ENCODE data around the gene NEO1.

DNA sequence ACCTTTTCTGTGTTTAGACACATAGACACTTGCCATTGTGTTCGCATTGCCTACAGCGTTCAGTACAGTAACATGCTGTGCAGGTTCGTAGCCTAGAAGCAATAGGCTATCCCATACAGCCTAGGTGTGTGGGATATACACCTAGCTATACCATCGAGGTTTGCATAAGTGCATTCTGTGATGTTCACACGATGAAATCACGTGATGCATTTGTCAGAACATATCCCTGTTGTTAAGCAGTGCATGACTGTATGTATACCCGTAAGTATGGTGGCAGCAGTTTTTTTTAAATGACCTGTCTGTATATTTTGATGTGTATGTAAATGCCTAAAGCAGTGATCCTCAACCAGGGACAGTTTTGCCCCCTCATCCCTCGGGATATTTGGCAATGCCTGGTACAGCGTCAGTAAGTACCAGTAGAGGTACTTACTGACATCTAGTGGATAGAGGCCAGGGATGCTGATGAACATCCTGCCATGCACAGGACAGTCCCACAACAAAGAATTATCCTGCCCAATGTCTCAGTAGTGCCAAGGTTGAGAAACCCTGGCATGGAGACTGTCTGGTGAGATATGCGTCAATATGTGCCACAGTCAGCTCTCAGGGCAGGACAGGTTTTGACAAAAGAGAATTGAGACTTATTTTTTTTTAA, 187.4 kb downstream of the NEO1 start:
- no peak for TF ChIP-seq CTCF (IDR thresholded peaks at IDR 0.05; ENCODE audit: insufficient read depth, low read length, poor library complexity, severe bottlenecking)
- TF ChIP-seq EZH2phosphoT487 (conservative IDR thresholded peaks at IDR 0.05; ENCODE audit: low read length): no peak
